WTC11 (cell line): Measurements from ENCODE around the gene CYLD. TPM values are rescaled to one million over a fixed set of nuclear protein-coding genes. Genes with fewer than 3 reads are reported as not detected.

Experiments used
- ATAC-seq: fragments of 200-7000 bp; cut with Tn5 transposase; 2 replicates; pipeline ENCODE4 v1.10.0; 2021; ENCODE audit warnings: mild to moderate bottlenecking, moderate library complexity
- CTCF ChIA-PET: fragments of 300-600 bp; sonication (Branson Sonifier 250); formaldehyde crosslinking; loops from one replicate; lab custom pipeline; 2021; ENCODE audit warnings: antibody characterized with exemption; lab: Charles Lee
- POLR2A ChIA-PET: fragments of 350-600 bp; sonication (Branson Sonifier 250); formaldehyde crosslinking; loops from one replicate; lab custom pipeline; 2021; ENCODE audit warnings: antibody characterized with exemption; lab: Charles Lee
- DNase-seq: peaks from one replicate; pipeline ENCODE4 v3.0.0; 2021; ENCODE audit warnings: low spot score
- H3K27ac Mint-ChIP-seq: 2 replicates; pipeline ENCODE4 v1.8.0; 2021; ENCODE audit warnings: mixed read lengths
- H3K27me3 Mint-ChIP-seq: 2 replicates; pipeline ENCODE4 v1.8.0; 2021; ENCODE audit warnings: low read depth, mild to moderate bottlenecking, moderate library complexity, mixed read lengths
- H3K36me3 Mint-ChIP-seq: 2 replicates; pipeline ENCODE4 v1.8.0; 2021; ENCODE audit warnings: mixed read lengths
- H3K4me1 Mint-ChIP-seq: 2 replicates; pipeline ENCODE4 v1.8.0; 2022; ENCODE audit warnings: mixed read lengths
- H3K4me3 Mint-ChIP-seq: 2 replicates; pipeline ENCODE4 v1.8.0; 2021; ENCODE audit warnings: mild to moderate bottlenecking, moderate library complexity, mixed read lengths
- H3K9me3 Mint-ChIP-seq: 2 replicates; pipeline ENCODE4 v1.8.0; 2021; ENCODE audit warnings: mixed read lengths
- AR ChIP-seq: fragments of 250-450 bp; sonication (Bioruptor Pico); IDR thresholded peaks from 2 replicates; pipeline ENCODE4 v1.9.0; 2021; ENCODE audit warnings: mild to moderate bottlenecking
- ARID4B ChIP-seq: sonication (generic); formaldehyde crosslinking; IDR thresholded peaks from 2 replicates; pipeline ENCODE4 v1.8.0; 2023; ENCODE audit warnings: missing genetic modification reagents, mild to moderate bottlenecking, borderline replicate concordance
- FOXP1 ChIP-seq: sonication (generic); formaldehyde crosslinking; IDR thresholded peaks from 2 replicates; pipeline ENCODE4 v1.8.0; 2022; ENCODE audit warnings: missing genetic modification reagents, mild to moderate bottlenecking, moderate library complexity, borderline replicate concordance
- JUN ChIP-seq: sonication (generic); formaldehyde crosslinking; IDR thresholded peaks from 2 replicates; pipeline ENCODE4 v1.8.0; 2023; ENCODE audit warnings: mild to moderate bottlenecking, missing genetic modification reagents
- NR1H2 ChIP-seq: sonication (generic); formaldehyde crosslinking; IDR thresholded peaks from 2 replicates; pipeline ENCODE4 v1.9.0; 2021; ENCODE audit warnings: mild to moderate bottlenecking, moderate library complexity, missing genetic modification reagents
- OVOL2 ChIP-seq: fragments of 250-450 bp; sonication (Bioruptor Pico); IDR thresholded peaks from 2 replicates; pipeline ENCODE4 v1.9.0; 2021; ENCODE audit warnings: mild to moderate bottlenecking, borderline replicate concordance
- PREB ChIP-seq: sonication (generic); formaldehyde crosslinking; IDR thresholded peaks from 2 replicates; pipeline ENCODE4 v1.8.1; 2022; ENCODE audit warnings: mild to moderate bottlenecking, missing genetic modification reagents, moderate library complexity, borderline replicate concordance
- RORB ChIP-seq: fragments of 250-450 bp; sonication (Bioruptor Pico); IDR thresholded peaks from 2 replicates; pipeline ENCODE4 v1.9.0; 2021; ENCODE audit warnings: mild to moderate bottlenecking
- ZNF512 ChIP-seq: sonication (generic); formaldehyde crosslinking; IDR thresholded peaks from 2 replicates; pipeline ENCODE4 v1.8.1; 2022; ENCODE audit warnings: missing genetic modification reagents, borderline replicate concordance
- total RNA-seq: library from RNA; stranded (reverse); gene quantifications from 3 replicates; pipeline ENCODE4 v1.2.3, GENCODE V29; 2021
- TF ChIP-seq, protein P1 (sequence below): fragments of 250-450 bp; sonication (Bioruptor Pico); IDR thresholded peaks from 2 replicates; pipeline ENCODE4 v2.1.2; 2022; ENCODE audit warnings: mild to moderate bottlenecking, moderate library complexity
- TF ChIP-seq, protein P2 (sequence below): sonication (generic); formaldehyde crosslinking; IDR thresholded peaks from 2 replicates; pipeline ENCODE4 v1.8.1; 2022; ENCODE audit warnings: low read depth, missing genetic modification reagents, borderline replicate concordance
- TF ChIP-seq, protein P3 (sequence below): sonication (generic); formaldehyde crosslinking; IDR thresholded peaks from 2 replicates; pipeline ENCODE4 v1.8.1; 2023; ENCODE audit warnings: mild to moderate bottlenecking, moderate library complexity, missing genetic modification reagents
- TF ChIP-seq, protein P4 (sequence below): sonication (generic); formaldehyde crosslinking; IDR thresholded peaks from 2 replicates; pipeline ENCODE4 v1.8.1; 2023; ENCODE audit warnings: mild to moderate bottlenecking, missing genetic modification reagents

Gene CYLD
- total RNA-seq, 1 experiment from 2014 or later: 10.8 TPM

- H3K27me3 Mint-ChIP-seq: no peaks in the 10 kb centered on the region
- ChIA-PET CTCF (interaction anchor here (0.7 to 3.2 kb wide), 3 partner anchors 13 to 104 kb away, joined by 3 to 17 read pairs (median 7); no protein-coding TSS in a partner anchor), POLR2A (no interaction called here)
- TF ChIP-seq AR (CRISPR knock-in tag) (no peak), RORB (CRISPR knock-in tag) (no peak), PREB (CRISPR knock-in tag) (no peak), ARID4B (CRISPR knock-in tag) (no peak), NR1H2 (CRISPR knock-in tag) (no peak), JUN (CRISPR knock-in tag) (no peak), FOXP1 (CRISPR knock-in tag) (no peak)
- TF ChIP-seq, protein P1, sequence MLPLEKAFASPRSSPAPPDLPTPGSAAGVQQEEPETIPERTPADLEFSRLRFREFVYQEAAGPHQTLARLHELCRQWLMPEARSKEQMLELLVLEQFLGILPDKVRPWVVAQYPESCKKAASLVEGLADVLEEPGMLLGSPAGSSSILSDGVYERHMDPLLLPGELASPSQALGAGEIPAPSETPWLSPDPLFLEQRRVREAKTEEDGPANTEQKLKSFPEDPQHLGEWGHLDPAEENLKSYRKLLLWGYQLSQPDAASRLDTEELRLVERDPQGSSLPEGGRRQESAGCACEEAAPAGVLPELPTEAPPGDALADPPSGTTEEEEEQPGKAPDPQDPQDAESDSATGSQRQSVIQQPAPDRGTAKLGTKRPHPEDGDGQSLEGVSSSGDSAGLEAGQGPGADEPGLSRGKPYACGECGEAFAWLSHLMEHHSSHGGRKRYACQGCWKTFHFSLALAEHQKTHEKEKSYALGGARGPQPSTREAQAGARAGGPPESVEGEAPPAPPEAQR (CRISPR knock-in tag): no peak
- TF ChIP-seq, protein P2, sequence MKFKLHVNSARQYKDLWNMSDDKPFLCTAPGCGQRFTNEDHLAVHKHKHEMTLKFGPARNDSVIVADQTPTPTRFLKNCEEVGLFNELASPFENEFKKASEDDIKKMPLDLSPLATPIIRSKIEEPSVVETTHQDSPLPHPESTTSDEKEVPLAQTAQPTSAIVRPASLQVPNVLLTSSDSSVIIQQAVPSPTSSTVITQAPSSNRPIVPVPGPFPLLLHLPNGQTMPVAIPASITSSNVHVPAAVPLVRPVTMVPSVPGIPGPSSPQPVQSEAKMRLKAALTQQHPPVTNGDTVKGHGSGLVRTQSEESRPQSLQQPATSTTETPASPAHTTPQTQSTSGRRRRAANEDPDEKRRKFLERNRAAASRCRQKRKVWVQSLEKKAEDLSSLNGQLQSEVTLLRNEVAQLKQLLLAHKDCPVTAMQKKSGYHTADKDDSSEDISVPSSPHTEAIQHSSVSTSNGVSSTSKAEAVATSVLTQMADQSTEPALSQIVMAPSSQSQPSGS (CRISPR knock-in tag): no peak
- TF ChIP-seq, protein P3, sequence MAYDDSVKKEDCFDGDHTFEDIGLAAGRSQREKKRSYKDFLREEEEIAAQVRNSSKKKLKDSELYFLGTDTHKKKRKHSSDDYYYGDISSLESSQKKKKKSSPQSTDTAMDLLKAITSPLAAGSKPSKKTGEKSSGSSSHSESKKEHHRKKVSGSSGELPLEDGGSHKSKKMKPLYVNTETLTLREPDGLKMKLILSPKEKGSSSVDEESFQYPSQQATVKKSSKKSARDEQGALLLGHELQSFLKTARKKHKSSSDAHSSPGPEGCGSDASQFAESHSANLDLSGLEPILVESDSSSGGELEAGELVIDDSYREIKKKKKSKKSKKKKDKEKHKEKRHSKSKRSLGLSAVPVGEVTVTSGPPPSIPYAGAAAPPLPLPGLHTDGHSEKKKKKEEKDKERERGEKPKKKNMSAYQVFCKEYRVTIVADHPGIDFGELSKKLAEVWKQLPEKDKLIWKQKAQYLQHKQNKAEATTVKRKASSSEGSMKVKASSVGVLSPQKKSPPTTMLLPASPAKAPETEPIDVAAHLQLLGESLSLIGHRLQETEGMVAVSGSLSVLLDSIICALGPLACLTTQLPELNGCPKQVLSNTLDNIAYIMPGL (CRISPR knock-in tag): no peak
- H3K4me1 Mint-ChIP-seq: peaks cover 15% of the 10 kb centered on the region
- no peak for ATAC-seq
- peaks cover 5% of the 10 kb centered on the region for H3K36me3 Mint-ChIP-seq
- no peak for DNase-seq
- H3K9me3 Mint-ChIP-seq: peaks cover 17% of the 10 kb centered on the region
- no peak overlapping the region for H3K27ac Mint-ChIP-seq
- H3K4me3 Mint-ChIP-seq: no peak overlapping the region
Measured at GRCh38 chr16:50836121-50836621, 94.3 kb downstream of the CYLD start.

- Mint-ChIP-seq H3K36me3 (peaks cover 5% of the 10 kb centered on the region), H3K9me3 (peaks cover 17% of the 10 kb centered on the region), H3K4me3 (no peak overlapping the region), H3K4me1 (peaks cover 26% of the 10 kb centered on the region), H3K27me3 (peaks cover 8% of the 10 kb centered on the region), H3K27ac (no peak overlapping the region)
- ChIA-PET POLR2A (no interaction called here), CTCF (interaction anchor here (0.6 to 0.9 kb wide), 4 partner anchors 31 to 273 kb away, joined by 3 read pairs; no protein-coding TSS in a partner anchor)
- ATAC-seq: no peak
- DNase-seq: no peak
- TF ChIP-seq, protein P4, sequence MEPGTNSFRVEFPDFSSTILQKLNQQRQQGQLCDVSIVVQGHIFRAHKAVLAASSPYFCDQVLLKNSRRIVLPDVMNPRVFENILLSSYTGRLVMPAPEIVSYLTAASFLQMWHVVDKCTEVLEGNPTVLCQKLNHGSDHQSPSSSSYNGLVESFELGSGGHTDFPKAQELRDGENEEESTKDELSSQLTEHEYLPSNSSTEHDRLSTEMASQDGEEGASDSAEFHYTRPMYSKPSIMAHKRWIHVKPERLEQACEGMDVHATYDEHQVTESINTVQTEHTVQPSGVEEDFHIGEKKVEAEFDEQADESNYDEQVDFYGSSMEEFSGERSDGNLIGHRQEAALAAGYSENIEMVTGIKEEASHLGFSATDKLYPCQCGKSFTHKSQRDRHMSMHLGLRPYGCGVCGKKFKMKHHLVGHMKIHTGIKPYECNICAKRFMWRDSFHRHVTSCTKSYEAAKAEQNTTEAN (CRISPR knock-in tag): no peak
- TF ChIP-seq OVOL2 (CRISPR knock-in tag) (no peak), ZNF512 (no peak)
Measured at GRCh38 chr16:50837324-50837723, 95.4 kb downstream of the CYLD start.
